ENCODE results near the gene FBXW7.

The FBXW7 gene

GRCh38 chr4:152273343-152273742 is 262.5 kb downstream of the FBXW7 start:
- no peak for DNase-seq
